ENCODE measurements around the gene BLCAP.
"Not testable (repeated sequence)": the region's sequence is repeated elsewhere in the genome, so short reads cannot be mapped to it uniquely, and the experiment has no call there.

BLCAP gene

GRCh38 chr20:37484331-37484730, 43.3 kb downstream of the BLCAP start:
- DNase-seq: no peak
- TF ChIP-seq GATA1 (IDR thresholded peaks at IDR 0.05; ENCODE audit: low read depth, low read length) (no peak), POLR2A (IDR thresholded peaks at IDR 0.05; ENCODE audit: low read length) (no peak)

DNA sequence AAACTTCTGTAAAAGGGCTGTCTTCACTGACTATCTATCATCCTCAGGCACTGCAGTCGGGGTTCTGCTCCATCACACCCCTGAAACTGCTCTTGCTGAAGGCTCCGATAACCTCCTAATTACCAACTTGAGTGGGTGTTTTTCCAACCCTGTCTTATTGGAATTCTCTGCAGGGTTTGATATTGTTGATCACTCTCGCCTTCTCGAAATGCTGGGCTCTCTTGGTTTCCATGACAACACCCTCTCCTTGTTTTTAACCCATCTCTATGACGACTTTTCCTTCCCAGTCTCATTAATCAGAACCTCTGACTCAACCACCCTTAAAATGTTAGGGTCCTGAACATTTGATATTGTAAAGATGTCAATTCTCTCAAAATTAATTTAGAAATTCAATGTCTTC, 46.1 kb downstream of the BLCAP start:
- peak in 1 of 2 experiments; percentile 28 for DNase-seq
- TF ChIP-seq GATA1 (IDR thresholded peaks at IDR 0.05; ENCODE audit: low read depth, low read length) (no peak), POLR2A (IDR thresholded peaks at IDR 0.05; ENCODE audit: low read length) (no peak)

GRCh38 chr20:37480919-37481318, 46.8 kb downstream of the BLCAP start:
- no peak for TF ChIP-seq POLR2A (IDR thresholded peaks at IDR 0.05; ENCODE audit: low read length)
- DNase-seq: no peak

GRCh38 chr20:37479925-37480691, 47.6 kb downstream of the BLCAP start:
- TF ChIP-seq GATA1 (IDR thresholded peaks at IDR 0.05; ENCODE audit: low read depth, low read length) (no peak), POLR2A (IDR thresholded peaks at IDR 0.05; ENCODE audit: low read length) (no peak)
- no peak for DNase-seq

GRCh38 chr20:37479266-37479665, 48.4 kb downstream of the BLCAP start:
- TF ChIP-seq GATA1 (IDR thresholded peaks at IDR 0.05; ENCODE audit: low read depth, low read length) (no peak), POLR2A (IDR thresholded peaks at IDR 0.05; ENCODE audit: low read length) (no peak)

GRCh38 chr20:37477041-37477440, 50.6 kb downstream of the BLCAP start:
- DNase-seq: no peak
- TF ChIP-seq POLR2A (IDR thresholded peaks at IDR 0.05; ENCODE audit: low read length): no peak
- TF ChIP-seq GATA1 (IDR thresholded peaks at IDR 0.05; ENCODE audit: low read depth, low read length): no peak

More at GRCh38 chr20:37479266-37479665, 48.4 kb downstream of the BLCAP start:
- no peak for DNase-seq

DNA sequence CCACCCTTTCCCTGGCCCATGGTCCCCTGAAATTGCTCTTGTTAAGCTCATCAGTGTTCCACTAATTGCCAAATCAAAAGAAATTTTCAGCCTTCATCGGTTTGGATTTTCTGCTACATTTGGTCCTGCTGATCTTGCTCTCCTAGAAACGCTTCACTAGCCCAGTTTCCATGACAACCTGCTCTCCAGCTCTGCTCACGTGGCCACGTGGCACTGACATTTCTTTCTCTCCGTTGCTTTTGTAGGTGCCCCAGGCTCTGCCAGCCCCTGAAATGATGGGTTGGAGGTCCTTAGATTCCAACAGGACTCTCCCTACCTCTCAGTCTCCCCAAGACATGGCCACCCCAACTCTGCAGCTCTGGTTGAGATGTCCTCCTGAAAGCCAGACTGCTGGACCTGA, 52.4 kb downstream of the BLCAP start:
- no peak for DNase-seq
- TF ChIP-seq GATA1 (IDR thresholded peaks at IDR 0.05; ENCODE audit: low read depth, low read length): no peak
- no peak for TF ChIP-seq POLR2A (IDR thresholded peaks at IDR 0.05; ENCODE audit: low read length)

- TF ChIP-seq POLR2A (IDR thresholded peaks at IDR 0.05; ENCODE audit: low read length): no peak
- no peak for TF ChIP-seq GATA1 (IDR thresholded peaks at IDR 0.05; ENCODE audit: low read depth, low read length)
- DNase-seq: no peak
Observed at GRCh38 chr20:37474386-37474785, 53.3 kb downstream of the BLCAP start.

DNA sequence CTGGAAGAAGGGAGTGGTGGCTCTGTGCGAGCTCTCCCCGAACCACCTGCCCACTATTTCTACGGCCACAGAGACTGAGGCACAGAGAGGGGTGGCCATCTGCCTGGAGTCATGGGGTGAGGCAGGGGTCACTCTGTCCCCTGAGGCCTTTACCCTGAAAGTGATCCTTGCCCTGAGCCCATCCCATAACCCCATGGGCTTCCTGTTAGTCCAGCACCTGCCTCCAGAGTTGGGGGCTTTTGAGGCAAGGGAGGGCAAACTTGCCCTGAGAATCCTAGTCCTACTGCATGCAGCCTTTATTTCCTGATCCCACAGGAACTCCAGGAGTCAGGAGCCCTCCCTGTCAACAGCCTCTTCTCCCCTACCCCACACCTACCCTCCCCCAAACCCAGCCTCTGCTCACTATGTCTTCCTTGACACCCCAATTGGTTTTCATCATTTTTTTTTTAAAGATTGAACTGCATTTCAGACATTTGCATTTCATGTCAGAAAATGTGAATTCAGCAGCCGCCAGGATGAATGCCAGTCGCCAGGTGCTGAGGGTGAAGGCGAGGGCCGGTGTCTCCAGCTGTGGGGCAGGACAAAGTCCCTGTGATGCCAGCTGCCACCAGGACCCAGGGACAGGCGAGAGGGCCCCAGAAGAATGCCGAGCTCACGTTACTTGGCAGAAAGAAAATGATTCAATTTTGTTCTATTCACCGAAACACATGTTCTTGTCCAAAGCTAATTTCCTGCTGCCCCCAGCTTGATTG, 54.3 kb downstream of the BLCAP start:
- no peak for DNase-seq
- TF ChIP-seq GATA1 (IDR thresholded peaks at IDR 0.05; ENCODE audit: low read depth, low read length) (no peak), POLR2A (IDR thresholded peaks at IDR 0.05; ENCODE audit: low read length) (no peak)

GRCh38 chr20:37472435-37472834, 55.2 kb downstream of the BLCAP start:
- DNase-seq: not testable (repeated sequence)

DNA sequence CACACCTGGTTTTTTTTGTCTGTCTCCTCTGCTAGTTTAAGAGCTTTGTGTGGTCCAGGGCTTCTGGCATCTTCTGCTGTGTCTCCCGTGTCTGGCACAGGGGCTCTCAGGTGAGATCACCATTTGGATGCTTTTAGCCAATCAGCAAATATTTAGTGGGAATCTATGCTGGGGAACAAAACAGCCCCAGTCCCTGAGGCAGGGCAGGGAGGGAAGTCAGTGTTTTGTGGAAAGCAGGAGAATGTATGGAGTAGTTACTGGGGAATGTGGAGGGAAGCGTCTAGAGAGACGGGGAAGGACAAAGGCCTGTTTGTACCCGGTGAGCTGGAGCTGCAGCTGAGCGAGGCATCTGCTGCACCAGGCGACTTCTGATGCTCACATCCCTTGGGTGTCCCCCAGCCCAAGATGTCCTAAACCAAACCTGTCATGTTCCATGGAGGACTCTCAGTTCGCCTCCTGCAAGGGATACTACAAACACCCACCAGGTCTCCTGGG, 55.9 kb downstream of the BLCAP start:
- TF ChIP-seq GATA1 (IDR thresholded peaks at IDR 0.05; ENCODE audit: low read depth, low read length): no peak
- no peak for TF ChIP-seq POLR2A (IDR thresholded peaks at IDR 0.05; ENCODE audit: low read length)
- no peak for DNase-seq

GRCh38 chr20:37470190-37470589, 57.5 kb downstream of the BLCAP start:
- not testable (repeated sequence) for DNase-seq

DNA sequence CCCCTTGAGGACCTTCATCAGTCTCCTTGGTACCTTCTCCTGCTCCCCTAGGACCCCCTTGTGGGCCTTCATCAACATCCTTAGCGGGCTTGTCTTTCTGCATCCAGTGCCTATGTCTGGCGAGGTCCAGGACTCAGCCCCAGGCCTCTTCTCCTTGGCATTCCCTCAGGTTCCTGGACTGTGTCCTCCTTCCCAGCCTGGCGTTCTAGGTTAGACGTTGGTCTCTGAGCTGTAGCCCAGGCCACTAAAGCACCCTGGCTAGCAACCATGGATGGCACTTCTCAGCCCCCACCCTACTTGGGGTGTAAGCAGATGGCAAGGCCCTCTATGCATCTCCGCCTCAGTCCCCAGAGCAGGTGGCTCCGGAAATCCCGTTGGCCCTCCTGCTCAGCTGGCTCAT, 58.1 kb downstream of the BLCAP start:
- no peak for TF ChIP-seq POLR2A (IDR thresholded peaks at IDR 0.05; ENCODE audit: low read length)
- TF ChIP-seq GATA1 (IDR thresholded peaks at IDR 0.05; ENCODE audit: low read depth, low read length): no peak
- DNase-seq: no peak

DNA sequence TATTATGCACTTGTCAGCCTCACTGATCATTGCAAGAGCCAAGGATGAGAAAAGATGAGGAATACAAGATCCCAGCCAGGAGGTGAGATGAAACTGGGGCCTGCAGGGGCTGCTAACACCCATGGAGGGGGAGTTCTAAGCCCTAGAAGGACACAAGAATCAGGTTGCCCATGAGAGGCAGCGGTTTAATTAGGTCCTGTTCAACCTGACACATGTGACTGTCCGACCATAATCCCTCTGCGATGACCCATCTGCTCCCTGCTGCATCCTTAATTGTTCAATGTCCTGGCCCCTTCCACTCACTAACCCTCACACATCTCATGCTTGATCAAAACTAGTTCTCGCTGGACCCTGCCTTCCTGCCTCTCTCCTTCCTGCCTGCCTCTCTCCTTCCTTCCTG, 58.8 kb downstream of the BLCAP start:
- no peak for DNase-seq
- TF ChIP-seq GATA1 (IDR thresholded peaks at IDR 0.05; ENCODE audit: low read depth, low read length): no peak
- no peak for TF ChIP-seq POLR2A (IDR thresholded peaks at IDR 0.05; ENCODE audit: low read length)

Data from erythroblast (primary cell).